ENCODE results near the gene AGAP3. TPM values are rescaled to one million over a fixed set of nuclear protein-coding genes. Genes with fewer than 3 reads are reported as not detected.

Gene AGAP3
- total RNA-seq, 1 donor = 95.9 TPM

GRCh38 chr7:151121380-151122170, 35.3 kb downstream of the AGAP3 start:
- DNase-seq (ENCODE audit: low read depth in 2 of 3, low spot score in 2 of 3) = no peak

DNA sequence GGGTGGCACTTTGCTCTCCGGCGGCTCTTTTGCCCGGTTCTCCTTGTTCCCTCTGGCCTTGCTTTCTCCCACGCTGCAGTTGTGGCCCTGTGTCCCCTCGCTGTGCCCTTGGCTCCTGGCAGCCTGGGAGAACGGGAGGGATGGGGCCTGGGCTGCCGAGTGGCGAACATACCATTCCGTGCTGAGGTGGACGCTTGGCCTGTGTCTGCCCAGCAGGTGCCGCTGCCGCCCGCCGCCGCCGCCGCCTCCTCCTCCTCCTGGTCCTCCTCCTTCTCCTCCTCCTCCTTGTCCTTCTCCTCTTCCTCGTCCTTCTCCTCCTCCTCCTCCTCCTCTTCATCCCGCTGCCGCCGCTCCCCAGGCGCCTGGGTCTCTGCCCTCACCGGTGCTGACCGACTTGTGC, 36.0 kb downstream of the AGAP3 start:
- no peak for DNase-seq (ENCODE audit: low read depth in 2 of 3, low spot score in 2 of 3)

DNA sequence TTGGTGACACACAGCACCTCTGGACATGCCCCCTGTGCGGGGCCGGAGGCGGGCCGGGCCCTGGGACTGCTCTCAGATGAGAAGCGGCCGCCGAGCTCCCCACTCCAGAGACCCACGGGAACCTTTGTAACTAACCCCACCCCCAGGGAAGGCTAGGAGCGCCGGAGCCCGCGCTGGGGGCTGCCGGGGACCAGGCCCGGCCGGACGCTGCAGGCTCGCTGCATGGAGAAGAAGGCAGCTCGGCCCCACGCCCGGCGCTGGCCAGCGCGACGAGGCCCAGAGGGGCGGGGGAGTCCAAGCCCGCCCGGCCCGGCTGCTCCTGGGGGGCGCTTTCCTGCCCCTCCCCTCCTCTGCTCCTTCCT, 36.5 kb downstream of the AGAP3 start:
- no peak for DNase-seq (ENCODE audit: low read depth in 2 of 3, low spot score in 2 of 3)

DNA sequence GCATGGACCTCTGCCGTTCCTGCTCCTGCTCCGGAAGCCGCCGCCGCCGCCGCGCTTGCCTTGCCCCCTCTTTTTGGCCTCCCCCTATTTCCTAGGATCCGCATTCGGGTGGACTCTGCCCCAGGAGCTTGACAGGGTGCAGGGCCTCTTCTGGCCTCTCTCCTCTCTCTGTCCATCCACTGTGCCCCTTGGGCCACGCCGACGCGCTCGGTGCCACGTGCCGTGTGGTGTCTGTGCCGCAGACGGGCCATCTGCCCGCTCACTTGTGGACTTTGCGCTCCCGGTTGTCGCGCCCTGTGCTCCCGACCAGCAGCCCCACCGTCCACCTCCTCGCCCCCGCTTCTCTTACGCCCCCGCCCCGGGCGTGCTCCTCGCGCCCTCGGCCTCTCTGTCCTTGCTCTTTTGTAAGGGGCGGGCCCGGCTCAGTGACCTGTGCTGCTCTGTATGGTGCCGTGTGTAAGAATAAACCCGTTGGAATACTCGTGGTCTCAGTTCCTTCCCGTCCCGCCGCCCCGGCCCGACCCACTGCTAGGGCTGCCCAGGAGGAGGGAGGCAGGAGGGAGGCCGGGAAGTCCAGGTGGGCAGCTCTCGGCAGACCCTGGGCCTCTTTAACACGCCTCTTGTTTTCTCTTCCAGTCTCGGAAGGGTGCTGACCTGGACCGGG, 37.0 kb downstream of the AGAP3 start:
- no peak for DNase-seq (ENCODE audit: low read depth in 2 of 3, low spot score in 2 of 3)

- DNase-seq (ENCODE audit: low read depth in 2 of 3, low spot score in 2 of 3) = peak; percentile 78 to 82 (median 80)
Measured at GRCh38 chr7:151123822-151124464, 37.7 kb downstream of the AGAP3 start.

- no peak for DNase-seq (ENCODE audit: low read depth in 2 of 3, low spot score in 2 of 3)
Measured at GRCh38 chr7:151124481-151124880, 38.2 kb downstream of the AGAP3 start.

DNA sequence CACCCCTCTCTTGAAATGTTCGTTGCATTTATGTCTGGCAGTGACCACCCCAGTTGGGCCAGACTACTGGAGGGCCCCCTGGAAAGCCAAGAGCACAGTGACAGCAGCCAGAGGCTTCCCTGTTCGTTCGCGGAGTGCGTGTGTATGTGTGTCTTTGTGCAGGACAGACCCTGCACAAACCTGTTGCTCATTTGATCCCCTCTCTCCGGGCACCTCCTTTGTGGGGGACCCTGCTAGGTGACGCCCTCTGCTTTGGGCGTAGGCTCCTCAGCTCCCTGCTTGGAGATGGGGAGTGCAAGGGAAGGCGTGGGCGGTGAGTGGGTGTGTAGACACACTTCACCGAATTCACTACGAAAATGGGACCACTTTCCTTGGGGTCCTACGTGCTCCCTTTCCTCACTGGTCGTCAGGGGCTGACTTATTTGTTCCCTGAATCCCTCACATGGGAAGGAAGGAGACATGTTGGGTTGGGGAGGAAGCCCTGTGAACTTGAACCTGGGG, 38.7 kb downstream of the AGAP3 start:
- no peak for DNase-seq (ENCODE audit: low read depth in 2 of 3, low spot score in 2 of 3)

DNA sequence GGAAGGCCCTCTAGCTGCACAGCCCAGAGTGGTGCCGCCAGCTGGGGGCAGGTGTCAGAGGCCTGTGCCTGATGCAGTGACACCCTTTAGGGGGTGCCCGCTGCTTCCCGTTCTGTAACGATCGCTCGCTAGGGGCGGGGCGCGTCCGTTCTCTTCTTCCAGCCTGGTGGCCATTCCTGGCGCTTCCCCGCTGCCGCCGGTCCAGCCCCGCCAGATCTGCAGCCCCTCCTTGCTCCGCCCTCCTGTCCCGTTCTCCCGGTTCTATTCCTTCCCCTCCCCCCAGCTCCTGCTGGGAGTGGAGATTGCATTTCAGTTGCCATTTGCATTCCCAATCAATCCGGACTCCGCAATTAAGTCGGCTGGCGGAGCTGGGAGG, 39.2 kb downstream of the AGAP3 start:
- DNase-seq (ENCODE audit: low read depth in 2 of 3, low spot score in 2 of 3) = peak in 1 of 3 donors; percentile 16

DNA sequence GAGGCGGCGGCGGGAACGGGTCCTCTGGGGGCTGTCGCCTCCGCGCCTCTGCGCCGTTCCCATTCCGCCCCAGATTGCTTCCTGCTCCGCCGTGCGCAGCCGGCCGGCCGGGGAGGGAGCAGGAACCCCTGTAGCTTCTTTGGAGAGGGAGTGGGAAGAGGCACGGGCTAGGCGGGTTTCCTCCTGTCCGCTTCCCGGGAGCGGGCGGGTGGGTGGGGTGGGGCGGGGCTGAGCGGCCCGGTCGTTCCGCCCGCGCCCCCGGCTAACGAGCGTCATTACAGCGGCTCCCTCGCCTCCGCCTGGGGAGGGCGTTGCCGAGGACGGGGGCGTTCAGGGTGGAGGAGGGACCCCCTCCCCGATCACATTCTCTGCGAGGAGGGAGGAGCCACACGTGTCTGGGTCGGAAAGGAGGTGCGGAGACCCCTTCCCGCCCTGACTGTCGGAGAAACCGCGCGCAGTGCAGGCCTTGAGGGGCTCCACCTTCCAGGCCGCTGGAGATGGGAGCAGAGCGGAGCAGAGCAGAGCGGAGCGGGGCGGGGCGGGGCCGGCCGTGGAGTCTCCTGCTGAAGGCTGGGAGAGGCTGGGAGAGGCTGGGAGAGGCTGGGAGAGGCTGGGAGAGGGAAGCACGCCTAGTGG, 39.7 kb downstream of the AGAP3 start:
- DNase-seq (ENCODE audit: low read depth in 2 of 3, low spot score in 2 of 3) = no peak

DNA sequence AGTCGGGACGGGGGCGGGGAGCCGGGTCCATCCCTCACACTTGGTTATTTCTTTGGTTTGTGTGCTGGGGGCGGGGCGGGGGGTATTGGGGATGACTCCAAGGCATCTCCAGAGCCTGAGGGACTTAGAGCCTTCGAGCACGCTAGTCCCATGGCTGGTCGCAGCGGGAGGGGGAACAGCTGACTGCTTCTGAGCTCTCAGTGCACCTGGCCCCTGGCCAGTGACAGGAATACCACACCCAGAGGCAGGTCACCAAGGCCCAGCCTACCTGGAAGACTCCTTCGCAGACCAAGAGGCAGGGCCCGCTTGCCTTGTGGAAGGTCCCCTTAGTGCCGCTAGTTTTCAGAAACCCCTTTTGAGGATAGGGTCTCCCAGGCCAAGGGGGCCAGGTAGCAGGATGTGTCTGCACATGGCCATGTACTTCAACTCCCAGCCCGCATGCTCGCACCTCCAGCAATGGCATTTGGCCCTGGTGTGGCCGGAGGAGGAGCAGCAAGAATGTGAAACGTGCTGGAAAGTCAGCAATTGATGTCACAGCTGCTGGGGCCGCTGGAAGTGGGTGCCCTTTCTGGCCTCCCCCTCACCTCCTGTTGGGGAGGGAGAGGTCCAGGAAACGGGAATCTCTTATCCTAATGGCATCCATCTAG, 40.3 kb downstream of the AGAP3 start:
- DNase-seq (ENCODE audit: low read depth in 2 of 3, low spot score in 2 of 3) = no peak

DNA sequence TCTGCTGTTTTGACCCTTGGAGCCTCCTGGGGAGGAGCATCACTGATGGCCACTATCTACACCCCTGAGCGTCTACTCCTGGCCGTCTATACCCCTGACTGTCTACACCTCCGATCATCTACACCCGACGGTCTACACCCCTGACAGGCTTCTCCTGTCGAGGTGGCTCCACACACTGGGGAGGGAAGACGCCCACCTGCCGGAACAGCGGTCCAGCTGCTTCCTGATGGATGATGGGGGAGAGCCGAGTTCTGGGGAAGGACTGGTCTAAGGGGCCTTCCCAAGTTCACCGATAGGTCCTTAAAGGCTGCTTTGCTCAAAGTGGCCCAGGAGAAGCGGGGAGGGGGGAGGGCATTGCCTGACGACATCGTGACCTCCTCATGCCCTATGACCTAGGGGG, 41.9 kb downstream of the AGAP3 start:
- no peak for DNase-seq (ENCODE audit: low read depth in 2 of 3, low spot score in 2 of 3)

- DNase-seq (ENCODE audit: low read depth in 2 of 3, low spot score in 2 of 3) = no peak
Measured at GRCh38 chr7:151128716-151129115, 42.4 kb downstream of the AGAP3 start.

DNA sequence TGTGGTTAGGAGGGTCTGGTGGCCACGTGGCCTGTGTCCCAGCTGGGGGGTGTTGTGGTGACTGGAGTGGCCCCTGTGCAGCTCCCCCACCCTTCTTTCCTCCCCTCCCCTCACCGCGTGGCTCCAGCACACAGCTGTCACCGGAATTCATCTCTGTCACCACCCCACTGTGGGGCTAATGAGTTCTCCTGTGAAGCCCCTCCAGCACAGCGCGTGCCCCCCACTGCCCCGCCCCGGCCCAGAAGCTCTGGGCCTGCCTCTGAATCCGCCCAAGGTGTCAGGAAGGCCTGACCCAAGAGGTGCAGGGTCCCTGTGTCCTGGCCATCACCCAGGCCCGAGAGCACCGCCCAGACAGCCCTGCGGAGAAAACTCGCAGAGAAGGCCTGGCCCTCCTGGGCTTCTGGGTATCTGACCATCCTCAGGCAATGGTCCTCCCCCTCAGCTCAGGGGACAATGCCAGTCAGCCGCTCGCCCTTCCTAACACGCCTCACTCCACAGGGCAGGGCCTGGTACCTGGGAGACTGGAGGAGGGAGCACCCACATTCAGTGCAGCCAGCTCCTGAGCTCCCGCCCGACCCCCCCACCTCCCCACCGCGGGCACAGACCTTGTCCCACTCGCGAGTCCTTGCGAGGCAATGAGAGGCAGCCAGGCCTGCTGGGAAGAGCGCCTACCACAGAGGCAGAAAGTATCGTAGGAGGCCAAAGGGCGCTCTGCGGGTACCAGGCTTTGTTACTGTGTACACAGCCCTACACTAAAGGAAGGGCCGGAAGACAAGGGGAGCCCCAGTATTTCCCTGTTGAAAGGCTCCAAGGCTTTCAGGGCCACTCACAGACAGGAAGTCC, 43.1 kb downstream of the AGAP3 start:
- no peak for DNase-seq (ENCODE audit: low read depth in 2 of 3, low spot score in 2 of 3)

DNA sequence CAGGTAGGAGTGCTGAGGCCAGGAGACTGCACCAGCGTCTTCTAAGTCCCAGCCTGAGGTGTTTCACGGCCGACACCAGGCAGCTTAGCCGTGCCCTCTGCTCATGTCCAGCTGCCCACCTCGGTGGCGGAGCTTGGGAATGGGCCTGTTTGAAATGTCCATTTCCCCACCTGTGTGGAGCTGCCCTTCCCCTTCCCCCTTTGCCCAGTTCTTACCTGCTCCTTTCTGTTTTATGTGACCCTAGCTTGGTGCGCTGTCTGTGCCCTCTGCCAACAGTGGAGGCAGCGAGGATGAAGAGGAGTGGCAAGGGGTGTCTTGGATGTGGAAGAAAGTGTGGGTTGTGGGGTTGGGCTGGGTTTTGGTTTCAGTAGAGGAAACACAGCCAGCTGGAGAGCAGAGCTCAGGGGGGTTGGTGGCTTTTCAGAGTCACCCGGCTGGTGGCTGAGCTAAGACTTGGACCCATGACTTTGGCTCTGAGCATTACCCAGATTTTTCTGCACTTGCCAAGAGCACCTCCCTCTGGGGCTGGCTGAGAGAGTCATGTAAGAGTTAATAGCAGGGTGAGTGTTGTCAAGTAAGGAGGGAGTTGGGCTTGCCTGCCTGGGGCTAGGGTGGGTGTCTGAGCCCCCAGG, 43.8 kb downstream of the AGAP3 start:
- no peak for DNase-seq (ENCODE audit: low read depth in 2 of 3, low spot score in 2 of 3)

DNA sequence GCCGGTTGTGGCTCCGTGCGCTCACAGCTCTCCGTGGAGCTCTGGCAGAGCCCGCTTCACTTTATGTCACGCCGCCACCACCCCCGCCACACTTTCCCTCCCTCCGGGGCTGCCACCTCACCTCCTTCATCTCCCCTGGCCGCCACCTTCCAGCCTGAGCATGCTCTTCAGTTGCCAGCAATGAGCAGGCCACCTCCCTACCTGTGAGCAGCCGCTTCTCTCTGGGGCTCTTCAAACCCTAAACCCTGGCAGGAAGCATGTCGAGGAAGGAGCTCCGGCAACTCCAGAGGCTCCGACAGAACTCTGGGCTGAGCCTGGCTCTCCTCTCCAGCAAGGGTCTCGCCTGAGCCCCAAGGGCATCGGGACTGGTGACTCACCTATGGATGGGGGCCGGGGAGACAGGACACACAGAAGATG, 44.5 kb downstream of the AGAP3 start:
- no peak for DNase-seq (ENCODE audit: low read depth in 2 of 3, low spot score in 2 of 3)

DNA sequence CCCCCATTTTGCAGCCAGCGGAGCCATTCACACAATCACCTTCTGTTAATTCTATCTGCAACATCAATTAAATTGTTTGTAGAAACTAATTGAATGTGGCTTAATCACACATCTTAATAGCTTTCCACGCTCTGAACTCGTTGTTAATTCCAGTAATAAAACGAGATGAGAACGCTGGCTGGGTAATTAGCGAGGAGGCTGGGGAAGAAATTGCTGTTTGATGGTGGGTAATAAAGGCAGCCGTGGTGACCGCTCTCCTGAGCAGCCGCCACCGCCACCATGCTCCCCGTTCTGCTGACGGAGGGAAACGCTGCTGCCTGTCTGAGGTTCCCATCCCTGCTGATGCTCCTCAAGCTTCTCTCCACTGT, 44.9 kb downstream of the AGAP3 start:
- no peak for DNase-seq (ENCODE audit: low read depth in 2 of 3, low spot score in 2 of 3)

DNA sequence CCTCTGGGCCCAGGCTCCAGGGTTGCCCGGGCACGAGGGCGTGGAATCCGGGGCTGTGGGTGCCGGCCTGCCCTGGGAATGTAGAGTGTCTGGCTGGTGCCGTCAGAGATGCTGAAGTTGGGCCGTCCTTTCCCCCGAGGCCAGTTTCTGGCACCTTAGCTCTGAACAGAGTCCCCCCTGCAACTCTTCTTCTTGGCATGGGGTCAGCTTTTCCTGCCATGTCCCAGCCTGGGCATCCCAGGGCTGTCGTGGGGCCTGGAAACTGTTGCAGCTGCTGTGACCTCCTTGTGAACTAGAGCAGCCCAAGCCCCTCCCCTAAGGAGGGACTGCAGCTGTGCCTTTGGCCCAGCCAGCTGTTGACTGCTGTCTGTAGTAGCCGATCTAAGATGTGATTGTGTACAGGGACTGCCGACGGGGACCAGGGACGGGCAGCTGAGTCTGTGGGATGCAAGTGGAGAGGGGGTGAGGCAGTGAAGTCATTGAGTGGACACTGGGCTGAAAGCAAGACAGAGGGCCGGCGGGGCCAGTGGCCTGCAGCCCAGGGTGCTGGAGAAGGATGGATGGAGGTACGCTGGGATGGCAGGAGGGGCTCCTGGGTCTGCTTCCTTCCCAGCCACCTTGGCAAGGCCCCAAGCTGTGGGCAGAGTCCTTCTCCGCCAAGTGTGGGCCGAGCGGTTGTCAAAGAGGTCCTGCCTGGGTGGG, 45.5 kb downstream of the AGAP3 start:
- DNase-seq (ENCODE audit: low read depth in 2 of 3, low spot score in 2 of 3) = no peak

DNA sequence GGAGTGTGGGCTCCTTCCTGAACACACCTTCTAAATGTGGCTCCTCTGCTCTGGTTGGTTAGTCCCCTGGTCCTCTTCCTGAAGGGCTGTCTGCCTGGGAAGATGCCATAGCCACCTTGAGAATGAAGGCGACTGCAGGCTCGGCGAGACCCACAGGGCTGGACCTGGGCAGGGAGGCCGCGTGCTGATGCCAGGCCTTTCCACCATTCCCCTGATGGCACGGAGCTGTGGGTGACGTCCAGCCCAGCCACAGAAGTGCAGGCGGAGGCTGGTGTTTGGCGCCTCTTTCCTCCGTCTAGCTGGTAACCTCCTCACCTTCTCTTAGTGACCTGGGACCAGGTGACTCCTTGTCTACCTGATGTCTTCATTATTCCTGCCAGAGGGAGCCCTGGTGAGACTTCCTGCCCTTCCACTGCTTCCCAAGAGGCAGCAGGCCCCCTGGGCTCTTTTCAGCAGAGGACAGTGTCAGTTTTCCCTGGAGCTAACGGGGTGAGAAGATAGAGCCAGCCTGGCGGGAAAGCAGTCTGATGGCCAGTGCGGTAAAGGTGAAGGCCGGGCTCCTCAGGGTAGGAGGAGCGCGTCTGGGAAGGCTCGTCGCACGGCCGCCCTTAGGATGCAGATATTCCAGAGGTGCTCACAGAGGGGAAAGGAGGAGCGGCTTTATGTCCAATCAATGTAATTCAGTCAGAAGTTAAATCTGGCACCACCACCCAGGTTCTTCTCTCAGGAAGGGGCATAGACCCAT, 46.4 kb downstream of the AGAP3 start:
- no peak for DNase-seq (ENCODE audit: low read depth in 2 of 3, low spot score in 2 of 3)

Measured in hematopoietic multipotent progenitor cell (in vitro differentiated cells).